ENCODE results near the gene FSIP1.

Gene FSIP1

DNA sequence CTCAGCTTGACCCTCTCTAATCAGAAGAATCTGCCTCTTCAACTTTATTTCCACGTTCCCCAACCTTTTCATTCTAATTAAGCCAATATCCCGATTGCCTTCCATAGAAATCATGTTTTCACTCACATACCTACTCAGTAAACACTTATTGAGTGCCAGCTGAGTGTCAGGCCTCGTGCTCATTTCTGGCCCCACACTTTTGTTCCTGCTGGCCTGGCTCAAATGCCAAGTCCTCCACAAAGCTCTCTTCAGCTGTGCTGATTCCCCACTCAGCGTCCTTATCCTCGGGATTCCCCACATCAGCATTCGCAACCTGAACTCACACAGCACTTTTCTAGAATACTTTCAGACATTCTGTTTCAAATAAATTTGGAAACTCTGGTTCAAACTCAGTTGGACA, 132.9 kb downstream of the FSIP1 start:
- in situ Hi-C loops (cut with MboI; ENCODE audit: low sequenced_read_pairs, unreplicated experiment), result no loop called here
- no peak for DNase-seq (ENCODE audit: low spot score)
- TF ChIP-seq, protein P1, sequence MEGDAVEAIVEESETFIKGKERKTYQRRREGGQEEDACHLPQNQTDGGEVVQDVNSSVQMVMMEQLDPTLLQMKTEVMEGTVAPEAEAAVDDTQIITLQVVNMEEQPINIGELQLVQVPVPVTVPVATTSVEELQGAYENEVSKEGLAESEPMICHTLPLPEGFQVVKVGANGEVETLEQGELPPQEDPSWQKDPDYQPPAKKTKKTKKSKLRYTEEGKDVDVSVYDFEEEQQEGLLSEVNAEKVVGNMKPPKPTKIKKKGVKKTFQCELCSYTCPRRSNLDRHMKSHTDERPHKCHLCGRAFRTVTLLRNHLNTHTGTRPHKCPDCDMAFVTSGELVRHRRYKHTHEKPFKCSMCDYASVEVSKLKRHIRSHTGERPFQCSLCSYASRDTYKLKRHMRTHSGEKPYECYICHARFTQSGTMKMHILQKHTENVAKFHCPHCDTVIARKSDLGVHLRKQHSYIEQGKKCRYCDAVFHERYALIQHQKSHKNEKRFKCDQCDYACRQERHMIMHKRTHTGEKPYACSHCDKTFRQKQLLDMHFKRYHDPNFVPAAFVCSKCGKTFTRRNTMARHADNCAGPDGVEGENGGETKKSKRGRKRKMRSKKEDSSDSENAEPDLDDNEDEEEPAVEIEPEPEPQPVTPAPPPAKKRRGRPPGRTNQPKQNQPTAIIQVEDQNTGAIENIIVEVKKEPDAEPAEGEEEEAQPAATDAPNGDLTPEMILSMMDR (IDR thresholded peaks at IDR 0.05; ENCODE audit: borderline replicate concordance, control extremely low read depth, extremely low read depth, insufficient read depth, missing control alignments), result no peak

GRCh38 chr15:39646425-39646824, 136.2 kb downstream of the FSIP1 start:
- no peak for DNase-seq (ENCODE audit: low spot score)
- TF ChIP-seq, protein P1 (IDR thresholded peaks at IDR 0.05; ENCODE audit: borderline replicate concordance, control extremely low read depth, extremely low read depth, insufficient read depth, missing control alignments), result no peak
- in situ Hi-C loops (cut with MboI; ENCODE audit: low sequenced_read_pairs, unreplicated experiment), result no loop called here

DNA sequence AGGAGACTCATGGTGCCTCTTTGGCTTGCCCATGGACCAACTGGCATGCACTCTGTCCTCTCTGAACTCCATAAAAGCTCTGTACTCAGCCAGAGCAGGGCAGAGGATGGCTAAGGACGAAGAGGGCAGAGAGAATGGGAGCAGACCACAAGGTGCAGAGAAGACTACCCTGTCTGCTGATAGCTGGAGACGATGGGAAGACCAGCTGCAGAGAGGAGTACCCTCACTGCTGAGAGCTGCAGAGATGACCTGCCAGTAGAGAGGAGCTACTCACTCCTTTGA, 136.7 kb downstream of the FSIP1 start:
- in situ Hi-C loops (cut with MboI; ENCODE audit: low sequenced_read_pairs, unreplicated experiment), result no loop called here
- TF ChIP-seq, protein P1 (IDR thresholded peaks at IDR 0.05; ENCODE audit: borderline replicate concordance, control extremely low read depth, extremely low read depth, insufficient read depth, missing control alignments), result no peak
- no peak for DNase-seq (ENCODE audit: low spot score)

GRCh38 chr15:39645138-39645975, 137.3 kb downstream of the FSIP1 start:
- in situ Hi-C loops (cut with MboI; ENCODE audit: low sequenced_read_pairs, unreplicated experiment), result no loop called here
- no peak for DNase-seq (ENCODE audit: low spot score)
- TF ChIP-seq, protein P1 (IDR thresholded peaks at IDR 0.05; ENCODE audit: borderline replicate concordance, control extremely low read depth, extremely low read depth, insufficient read depth, missing control alignments), result no peak

DNA sequence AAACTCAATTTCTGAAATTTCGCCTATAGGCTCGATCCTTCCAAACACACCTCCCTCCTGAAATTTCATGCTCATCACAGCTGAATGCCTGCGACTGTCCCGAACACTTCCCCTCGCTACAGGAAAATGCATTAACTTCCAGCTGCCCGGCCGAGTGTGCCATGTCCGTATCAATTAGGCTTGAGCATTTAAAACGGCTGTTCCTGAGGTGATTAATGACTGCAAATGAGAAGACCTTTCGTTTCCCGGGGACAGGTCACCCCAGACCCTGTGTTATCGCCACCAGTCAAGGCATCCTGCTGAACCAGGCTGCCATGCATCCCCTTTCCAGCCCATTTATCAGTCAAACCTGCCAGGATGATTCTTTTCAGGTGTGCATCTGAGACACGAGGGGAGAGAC, 138.5 kb downstream of the FSIP1 start:
- in situ Hi-C loops (cut with MboI; ENCODE audit: low sequenced_read_pairs, unreplicated experiment), result no loop called here
- TF ChIP-seq, protein P1 (IDR thresholded peaks at IDR 0.05; ENCODE audit: borderline replicate concordance, control extremely low read depth, extremely low read depth, insufficient read depth, missing control alignments), result no peak
- no peak for DNase-seq (ENCODE audit: low spot score)

GRCh38 chr15:39643727-39644126, 138.9 kb downstream of the FSIP1 start:
- TF ChIP-seq, protein P1 (IDR thresholded peaks at IDR 0.05; ENCODE audit: borderline replicate concordance, control extremely low read depth, extremely low read depth, insufficient read depth, missing control alignments), result no peak
- no peak for DNase-seq (ENCODE audit: low spot score)
- in situ Hi-C loops (cut with MboI; ENCODE audit: low sequenced_read_pairs, unreplicated experiment), result no loop called here
